ENCODE data around the gene CABLES1.

The CABLES1 gene

GRCh38 chr18:23243178-23243577, 107.9 kb downstream of the CABLES1 start:
- no peak overlapping the region for H3K27ac ChIP-seq (ENCODE audit: extremely low read depth, low read depth, low read length)
- no peaks in the 10 kb centered on the region for H3K4me1 ChIP-seq (ENCODE audit: control insufficient read depth, insufficient read depth, low read length)

DNA sequence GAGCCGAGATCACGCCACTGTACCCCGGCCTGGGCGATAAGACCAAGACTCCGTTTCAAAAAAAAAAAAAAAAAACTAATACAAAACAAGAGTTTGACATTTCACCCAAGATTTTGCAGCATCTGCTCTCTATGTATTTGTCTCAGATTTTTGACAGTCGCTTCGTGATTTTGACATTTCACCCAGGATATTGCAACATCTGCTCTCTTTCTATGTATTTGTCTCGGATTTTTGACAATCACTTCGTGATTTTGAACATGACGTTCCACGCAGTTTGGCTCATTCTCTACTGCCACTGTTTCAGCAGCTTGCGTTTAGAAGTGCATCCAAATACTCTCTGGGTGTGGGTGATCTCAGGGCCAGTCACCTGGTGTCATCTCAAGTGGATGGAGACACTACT, 108.5 kb downstream of the CABLES1 start:
- Histone ChIP-seq H3K36me3 (ENCODE audit: control insufficient read depth in 2 of 2, insufficient read depth in 1 of 2, low read length in 2 of 2) (peaks cover 0 to 16% of the 10 kb centered on the region in 2 experiments; a peak in 2 of 3 replicates), H3K4me3 (ENCODE audit: low read depth, low read length) (no peak overlapping the region), H3K4me1 (ENCODE audit: control insufficient read depth, insufficient read depth, low read length) (no peaks in the 10 kb centered on the region), H3K27ac (ENCODE audit: extremely low read depth, low read depth, low read length) (no peak overlapping the region), H3K9me3 (ENCODE audit: control insufficient read depth, insufficient read depth, low read depth, low read length) (no peaks in the 10 kb centered on the region)
- no peak for TF ChIP-seq ZNF692 (tag by site-specific recombination; IDR thresholded peaks at IDR 0.05)
- no peak for TF ChIP-seq ZNF311 (tag by site-specific recombination; IDR thresholded peaks at IDR 0.05; ENCODE audit: borderline replicate concordance)
- no peak for TF ChIP-seq ZNF302 (tag by site-specific recombination; IDR thresholded peaks at IDR 0.05; ENCODE audit: low read depth)
- no peak for TF ChIP-seq ZNF132 (tag by site-specific recombination; IDR thresholded peaks at IDR 0.05; ENCODE audit: borderline replicate concordance)
- no peak for TF ChIP-seq ELK4 (IDR thresholded peaks at IDR 0.05; ENCODE audit: borderline replicate concordance, low read depth, low read length)
- TF ChIP-seq, protein P1, sequence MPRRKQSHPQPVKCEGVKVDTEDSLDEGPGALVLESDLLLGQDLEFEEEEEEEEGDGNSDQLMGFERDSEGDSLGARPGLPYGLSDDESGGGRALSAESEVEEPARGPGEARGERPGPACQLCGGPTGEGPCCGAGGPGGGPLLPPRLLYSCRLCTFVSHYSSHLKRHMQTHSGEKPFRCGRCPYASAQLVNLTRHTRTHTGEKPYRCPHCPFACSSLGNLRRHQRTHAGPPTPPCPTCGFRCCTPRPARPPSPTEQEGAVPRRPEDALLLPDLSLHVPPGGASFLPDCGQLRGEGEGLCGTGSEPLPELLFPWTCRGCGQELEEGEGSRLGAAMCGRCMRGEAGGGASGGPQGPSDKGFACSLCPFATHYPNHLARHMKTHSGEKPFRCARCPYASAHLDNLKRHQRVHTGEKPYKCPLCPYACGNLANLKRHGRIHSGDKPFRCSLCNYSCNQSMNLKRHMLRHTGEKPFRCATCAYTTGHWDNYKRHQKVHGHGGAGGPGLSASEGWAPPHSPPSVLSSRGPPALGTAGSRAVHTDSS (tag by site-specific recombination; IDR thresholded peaks at IDR 0.05), result no peak
- TF ChIP-seq GLI2 (tag by site-specific recombination; IDR thresholded peaks at IDR 0.05; ENCODE audit: borderline replicate concordance, low read depth), result no peak
- TF ChIP-seq KLF1 (tag by site-specific recombination; IDR thresholded peaks at IDR 0.05), result no peak
- TF ChIP-seq ZNF24 (tag by site-specific recombination; IDR thresholded peaks at IDR 0.05), result no peak
- TF ChIP-seq, protein P2, sequence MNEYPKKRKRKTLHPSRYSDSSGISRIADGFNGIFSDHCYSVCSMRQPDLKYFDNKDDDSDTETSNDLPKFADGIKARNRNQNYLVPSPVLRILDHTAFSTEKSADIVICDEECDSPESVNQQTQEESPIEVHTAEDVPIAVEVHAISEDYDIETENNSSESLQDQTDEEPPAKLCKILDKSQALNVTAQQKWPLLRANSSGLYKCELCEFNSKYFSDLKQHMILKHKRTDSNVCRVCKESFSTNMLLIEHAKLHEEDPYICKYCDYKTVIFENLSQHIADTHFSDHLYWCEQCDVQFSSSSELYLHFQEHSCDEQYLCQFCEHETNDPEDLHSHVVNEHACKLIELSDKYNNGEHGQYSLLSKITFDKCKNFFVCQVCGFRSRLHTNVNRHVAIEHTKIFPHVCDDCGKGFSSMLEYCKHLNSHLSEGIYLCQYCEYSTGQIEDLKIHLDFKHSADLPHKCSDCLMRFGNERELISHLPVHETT (tag by site-specific recombination; IDR thresholded peaks at IDR 0.05), result no peak
- TF ChIP-seq ZNF2 (tag by site-specific recombination; IDR thresholded peaks at IDR 0.05), result no peak
- no peak for TF ChIP-seq ZNF155 (tag by site-specific recombination; IDR thresholded peaks at IDR 0.05)
- ChIA-PET POLR2A (no interaction called here), CTCF (no interaction called here)

More at GRCh38 chr18:23243178-23243577, 107.9 kb downstream of the CABLES1 start:
- POLR2A ChIA-PET, result no interaction called here
- TF ChIP-seq ZNF76 (tag by site-specific recombination; IDR thresholded peaks at IDR 0.05; ENCODE audit: borderline replicate concordance, low read depth) (no peak), ZNF521 (tag by site-specific recombination; IDR thresholded peaks at IDR 0.05) (no peak), WT1 (tag by site-specific recombination; IDR thresholded peaks at IDR 0.05) (no peak), ZNF549 (tag by site-specific recombination; IDR thresholded peaks at IDR 0.05) (no peak), ZNF335 (tag by site-specific recombination; conservative IDR thresholded peaks at IDR 0.05) (no peak), ZNF624 (tag by site-specific recombination; IDR thresholded peaks at IDR 0.05) (no peak), EGR2 (tag by site-specific recombination; IDR thresholded peaks at IDR 0.05; ENCODE audit: low read depth) (no peak), ZFP37 (tag by site-specific recombination; IDR thresholded peaks at IDR 0.05) (no peak), ZNF514 (tag by site-specific recombination; IDR thresholded peaks at IDR 0.05) (no peak), ZNF48 (tag by site-specific recombination; IDR thresholded peaks at IDR 0.05) (no peak), ZNF548 (tag by site-specific recombination; IDR thresholded peaks at IDR 0.05) (no peak)
- TF ChIP-seq, protein P3, sequence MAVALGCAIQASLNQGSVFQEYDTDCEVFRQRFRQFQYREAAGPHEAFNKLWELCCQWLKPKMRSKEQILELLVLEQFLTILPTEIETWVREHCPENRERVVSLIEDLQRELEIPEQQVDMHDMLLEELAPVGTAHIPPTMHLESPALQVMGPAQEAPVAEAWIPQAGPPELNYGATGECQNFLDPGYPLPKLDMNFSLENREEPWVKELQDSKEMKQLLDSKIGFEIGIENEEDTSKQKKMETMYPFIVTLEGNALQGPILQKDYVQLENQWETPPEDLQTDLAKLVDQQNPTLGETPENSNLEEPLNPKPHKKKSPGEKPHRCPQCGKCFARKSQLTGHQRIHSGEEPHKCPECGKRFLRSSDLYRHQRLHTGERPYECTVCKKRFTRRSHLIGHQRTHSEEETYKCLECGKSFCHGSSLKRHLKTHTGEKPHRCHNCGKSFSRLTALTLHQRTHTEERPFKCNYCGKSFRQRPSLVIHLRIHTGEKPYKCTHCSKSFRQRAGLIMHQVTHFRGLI (tag by site-specific recombination; IDR thresholded peaks at IDR 0.05), result no peak
- peaks cover 0 to 20% of the 10 kb centered on the region in 2 experiments; a peak in 2 of 3 replicates for H3K36me3 ChIP-seq (ENCODE audit: control insufficient read depth in 2 of 2, insufficient read depth in 1 of 2, low read length in 2 of 2)
- H3K4me3 ChIP-seq (ENCODE audit: low read depth, low read length), result no peak overlapping the region
- CTCF ChIA-PET, result interaction anchor here (0.6 to 0.7 kb wide), 2 partner anchors 14 to 76 kb away, joined by 3 read pairs; no protein-coding TSS in a partner anchor
- no peaks in the 10 kb centered on the region for H3K9me3 ChIP-seq (ENCODE audit: control insufficient read depth, insufficient read depth, low read depth, low read length)
